GM21717 (cell line): ENCODE results near the gene RNF11.

Experiments used
- ATAC-seq: cut with Tn5 transposase; IDR thresholded peaks from one replicate; pipeline ENCODE4 v1.9.1; 2021; ENCODE audit warnings: mild to moderate bottlenecking, moderate library complexity; ENCODE audit not compliant: unreplicated experiment

RNF11 gene

DNA sequence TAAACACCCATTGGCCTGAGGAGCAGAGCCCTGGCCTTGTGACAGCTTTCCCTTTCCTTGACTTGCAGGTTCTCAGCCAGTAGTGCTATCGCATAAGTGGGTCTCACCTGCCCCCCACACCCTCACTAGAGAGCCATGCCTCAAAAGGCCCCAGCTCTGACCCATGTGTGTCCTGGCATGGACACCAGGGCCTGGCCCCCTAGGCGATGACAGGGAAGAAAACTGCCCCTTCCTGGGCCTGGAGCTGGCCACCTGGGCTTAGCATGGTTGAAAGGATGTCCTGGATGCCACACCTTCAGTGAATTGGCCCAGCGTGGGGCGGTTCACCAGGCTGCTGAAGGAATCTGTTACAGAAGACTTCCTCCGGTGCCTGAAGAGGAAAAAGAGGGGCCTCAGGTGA is 75.8 kb downstream of the RNF11 start:
- ATAC-seq, result no peak

DNA sequence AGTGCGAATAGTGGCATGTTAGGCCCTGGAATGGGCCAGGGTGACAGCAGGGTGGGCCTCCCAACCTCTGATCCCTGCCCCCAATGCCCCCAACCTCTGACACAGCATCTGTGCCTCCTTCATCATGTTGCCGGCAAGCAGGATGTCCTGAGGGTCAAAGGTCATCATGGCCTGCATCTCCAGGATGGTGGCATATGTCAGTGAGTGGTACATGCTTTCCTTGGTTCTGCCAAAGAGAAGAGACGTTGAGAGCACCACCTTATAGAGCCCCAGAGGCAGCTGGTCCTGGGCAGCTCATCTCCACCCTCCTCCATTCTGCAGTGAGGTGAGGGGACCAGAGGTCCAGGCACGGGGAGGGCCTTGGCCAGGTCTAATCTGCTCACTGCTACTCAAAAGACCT is 76.6 kb downstream of the RNF11 start:
- no peak for ATAC-seq

- ATAC-seq, result no peak
These were observed 77.3 kb downstream of the RNF11 start for GRCh38 chr1:51313268-51313852.

DNA sequence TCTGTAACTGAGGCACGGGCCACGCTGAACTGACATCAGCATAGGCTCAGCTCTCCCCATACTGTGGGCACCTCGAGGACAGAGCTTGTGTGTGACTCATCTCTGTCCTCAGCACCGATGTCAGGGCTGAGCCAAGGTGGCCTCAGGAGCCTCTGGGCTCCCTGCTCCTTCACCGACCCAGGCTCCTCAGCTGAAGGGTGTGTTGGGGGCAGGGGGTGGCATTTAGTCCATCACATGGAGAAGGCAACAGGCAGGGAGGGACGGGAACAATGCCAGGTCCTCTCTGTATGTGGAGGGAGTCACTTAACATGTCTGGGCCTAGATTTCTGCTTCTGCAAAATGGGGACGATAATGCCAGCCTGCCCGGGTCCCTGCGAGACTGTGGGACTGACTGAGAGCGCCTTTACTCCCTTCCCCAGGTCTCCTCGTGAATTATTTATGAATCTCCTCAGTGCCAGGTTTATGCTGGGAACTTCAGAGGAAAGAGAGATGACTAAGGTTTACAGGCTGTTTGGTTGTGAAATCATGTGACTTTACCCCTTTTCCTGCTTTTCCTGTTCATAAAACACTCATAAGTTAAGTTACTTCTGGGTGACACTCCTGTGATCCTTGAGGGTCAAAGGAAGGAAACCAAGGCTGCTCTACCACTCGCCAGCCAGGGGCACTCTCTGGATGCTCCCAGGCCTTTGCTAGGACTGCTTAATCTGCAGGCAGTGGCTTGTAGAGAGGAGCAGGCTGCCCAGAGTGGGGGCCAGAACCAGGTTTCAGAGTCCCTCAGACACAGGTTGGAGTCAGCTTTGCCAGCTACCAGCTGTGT is 78.1 kb downstream of the RNF11 start:
- ATAC-seq, result no peak

- no peak for ATAC-seq
These were observed 78.9 kb downstream of the RNF11 start for GRCh38 chr1:51314974-51315373.

- no peak for ATAC-seq
These were observed 80.2 kb downstream of the RNF11 start for GRCh38 chr1:51316113-51316845.

- ATAC-seq, result no peak
These were observed 80.7 kb downstream of the RNF11 start for GRCh38 chr1:51316846-51317120.

- no peak for ATAC-seq
These were observed 81.7 kb downstream of the RNF11 start for GRCh38 chr1:51317798-51318197.

- ATAC-seq, result no peak
These were observed 85.2 kb downstream of the RNF11 start for GRCh38 chr1:51320967-51321923.

GRCh38 chr1:51321924-51322280 is 85.8 kb downstream of the RNF11 start:
- ATAC-seq, result no peak

GRCh38 chr1:51322417-51323101 is 86.5 kb downstream of the RNF11 start:
- ATAC-seq, result no peak
